Esophagus (tissue), 2 donors: Measurements from ENCODE around the gene IGLL5. TPM values are rescaled to one million over a fixed set of nuclear protein-coding genes. Genes with fewer than 3 reads are reported as not detected.

Experiments
- H3K27ac ChIP-seq, 2 donors: one replicate each; pipeline ENCODE4 v1.5.1; 2013; ENCODE audit warnings: low read depth in 2 of 2, mild to moderate bottlenecking in 2 of 2, inconsistent platforms in 1 of 2, low read length in 1 of 2, moderate library complexity in 1 of 2
- H3K27me3 ChIP-seq, 2 donors: one replicate each; pipeline ENCODE4 v1.6.1; 2013; ENCODE audit warnings: low read length in 2 of 2, control low read depth in 1 of 2, mild to moderate bottlenecking in 1 of 2; ENCODE audit not compliant: insufficient read depth in 2 of 2, control insufficient read depth in 1 of 2
- H3K36me3 ChIP-seq, 2 donors: one replicate each; pipeline ENCODE4 v1.6.1; 2013; ENCODE audit warnings: low read length in 1 of 2; ENCODE audit not compliant: control insufficient read depth in 2 of 2, insufficient read depth in 2 of 2
- H3K4me1 ChIP-seq, 2 donors: one replicate each; pipeline ENCODE4 v1.6.1; 2013; ENCODE audit warnings: low read length in 1 of 2; ENCODE audit not compliant: control insufficient read depth in 2 of 2, insufficient read depth in 2 of 2
- H3K4me3 ChIP-seq, 2 donors: one replicate each; pipeline ENCODE4 v1.5.1; 2013; ENCODE audit warnings: low read length in 2 of 2, mild to moderate bottlenecking in 2 of 2, low read depth in 1 of 2, moderate library complexity in 1 of 2
- H3K9me3 ChIP-seq, 2 donors: one replicate each; pipeline ENCODE4 v1.6.1; 2013; ENCODE audit warnings: mild to moderate bottlenecking in 2 of 2, low read depth in 1 of 2, low read length in 1 of 2, moderate library complexity in 1 of 2; ENCODE audit not compliant: control insufficient read depth in 2 of 2, insufficient read depth in 1 of 2
- WGBS, 2 donors: extraction: QIAGEN DNeasy Blood & Tissue Kit; methylation state at CpG; one replicate each; pipeline ENCODE4 v1.1.7; 2013; 5-methylcytosine and 5-hydroxymethylcytosine counted together
- polyA plus RNA-seq, 2 donors: library from polyadenylated mRNA; stranded (reverse); fragments of 200-250 nt; gene quantifications; one replicate each; pipeline ENCODE4 v1.2.3, GENCODE V29; 2013
- donor health status: healthy with polysubstance abuse.
- donor health status: Bipolar disorder and iron deficiency.

Gene IGLL5
- polyA plus RNA-seq = 1 to 10 TPM in 1 of 2 donors, under 1 TPM in 1; 0.47 to 1.3 TPM

- Histone ChIP-seq H3K27me3 (no peaks in the 10 kb centered on the region), H3K36me3 (no peaks in the 10 kb centered on the region), H3K4me3 (no peak within 1 kb of the TSS), H3K9me3 (no peaks in the 10 kb centered on the region), H3K27ac (no peak within 1 kb of the TSS), H3K4me1 (no peaks in the 10 kb centered on the region)
- WGBS, 2 donors = 81 to 86% methylated on average over 15 of the region's 15 CpGs
Observed at GRCh38 chr22:22887621-22888503, at the start of gene IGLL5. Gene IGLL5 (plus strand): TSS chr22:22887816. CDS start chr22:22888054, 238 bp downstream.

- no peaks in the 10 kb centered on the region for H3K4me1 ChIP-seq
- no peaks in the 10 kb centered on the region for H3K36me3 ChIP-seq
- H3K9me3 ChIP-seq = no peaks in the 10 kb centered on the region
- 82 to 95% methylated on average over 5 of the region's 5 CpGs for WGBS, 2 donors
- no peaks in the 10 kb centered on the region for H3K27me3 ChIP-seq
- H3K27ac ChIP-seq = no peak overlapping the region
- H3K4me3 ChIP-seq = no peak overlapping the region
Observed at GRCh38 chr22:22838148-22838786, 49.3 kb upstream of the IGLL5 start.

- Histone ChIP-seq H3K27me3 (no peaks in the 10 kb centered on the region), H3K27ac (no peak overlapping the region), H3K4me3 (no peak overlapping the region), H3K9me3 (no peaks in the 10 kb centered on the region), H3K36me3 (no peaks in the 10 kb centered on the region), H3K4me1 (no peaks in the 10 kb centered on the region)
- 71 to 74% methylated on average over 6 of the region's 6 CpGs for WGBS, 2 donors
Observed at GRCh38 chr22:22839570-22840314, 47.9 kb upstream of the IGLL5 start.

- no peaks in the 10 kb centered on the region for H3K36me3 ChIP-seq
- no peak overlapping the region for H3K27ac ChIP-seq
- H3K27me3 ChIP-seq = no peaks in the 10 kb centered on the region
- 55 to 82% methylated on average over 2 of the region's 2 CpGs for WGBS, 2 donors
- H3K4me3 ChIP-seq = no peak overlapping the region
- H3K9me3 ChIP-seq = no peaks in the 10 kb centered on the region
- H3K4me1 ChIP-seq = no peaks in the 10 kb centered on the region
Observed at GRCh38 chr22:22840780-22841179, 46.8 kb upstream of the IGLL5 start.

GRCh38 chr22:22841598-22841997 lies 46.0 kb upstream of the IGLL5 start:
- H3K4me1 ChIP-seq = no peaks in the 10 kb centered on the region
- H3K27me3 ChIP-seq = no peaks in the 10 kb centered on the region
- no peaks in the 10 kb centered on the region for H3K9me3 ChIP-seq
- H3K4me3 ChIP-seq = no peak overlapping the region
- H3K36me3 ChIP-seq = no peaks in the 10 kb centered on the region
- no peak overlapping the region for H3K27ac ChIP-seq

GRCh38 chr22:22842085-22842484 lies 45.5 kb upstream of the IGLL5 start:
- H3K9me3 ChIP-seq = no peaks in the 10 kb centered on the region

GRCh38 chr22:22843848-22844247 lies 43.8 kb upstream of the IGLL5 start:
- Histone ChIP-seq H3K4me1 (peaks cover 0 to 2% of the 10 kb centered on the region in 2 donors), H3K9me3 (no peaks in the 10 kb centered on the region), H3K36me3 (no peaks in the 10 kb centered on the region), H3K27ac (no peak overlapping the region), H3K4me3 (no peak overlapping the region), H3K27me3 (no peaks in the 10 kb centered on the region)
- 96% methylated on average over 1 of the region's 1 CpG for WGBS, 2 donors

More at GRCh38 chr22:22842085-22842484, 45.5 kb upstream of the IGLL5 start:
- H3K4me1 ChIP-seq = no peaks in the 10 kb centered on the region
- H3K4me3 ChIP-seq = no peak overlapping the region
- H3K27me3 ChIP-seq = no peaks in the 10 kb centered on the region
- no peak overlapping the region for H3K27ac ChIP-seq
- no peaks in the 10 kb centered on the region for H3K36me3 ChIP-seq

GRCh38 chr22:22847241-22847640 lies 40.4 kb upstream of the IGLL5 start:
- Histone ChIP-seq H3K36me3 (no peaks in the 10 kb centered on the region), H3K9me3 (peaks cover 0 to 2% of the 10 kb centered on the region in 2 donors), H3K27ac (no peak overlapping the region), H3K27me3 (no peaks in the 10 kb centered on the region), H3K4me3 (no peak overlapping the region), H3K4me1 (peaks cover 0 to 2% of the 10 kb centered on the region in 2 donors)
- WGBS, 2 donors = 27 to 45% methylated on average over 2 of the region's 2 CpGs

GRCh38 chr22:22848364-22848866 lies 39.2 kb upstream of the IGLL5 start:
- H3K4me3 ChIP-seq = no peak overlapping the region
- WGBS, 2 donors = 28 to 29% methylated on average over 5 of the region's 5 CpGs
- H3K9me3 ChIP-seq = peaks cover 0 to 2% of the 10 kb centered on the region in 2 donors
- H3K36me3 ChIP-seq = no peaks in the 10 kb centered on the region
- no peak overlapping the region for H3K27ac ChIP-seq
- peaks cover 0 to 2% of the 10 kb centered on the region in 2 donors for H3K4me1 ChIP-seq
- no peaks in the 10 kb centered on the region for H3K27me3 ChIP-seq
